Esophagus squamous epithelium (tissue), 5 donors: Measurements from ENCODE around the gene SPATA31E1. TPM values are rescaled to one million over a fixed set of nuclear protein-coding genes. Genes with fewer than 3 reads are reported as not detected.

ENCODE experiments used
- DNase-seq: peaks from one replicate; lab custom pipeline; 2025; lab: John Stamatoyannopoulos, UW
- H3K27ac ChIP-seq, 4 donors: fragments of 200-600 bp; sonication (generic); one replicate each; pipeline ENCODE4 v1.5.1; 2016 to 2019; ENCODE audit warnings: mild to moderate bottlenecking in 1 of 4
- H3K27me3 ChIP-seq, 4 donors: fragments of 200-600 bp; sonication (generic); 1 replicate in 3 of 4; 2 replicates in 1 of 4; pipeline versions ENCODE4 v1.5.1 to v1.6.0; 2017 to 2021; ENCODE audit warnings: antibody characterized with exemption in 1 of 4
- H3K36me3 ChIP-seq, 3 donors: fragments of 200-600 bp; sonication (generic); one replicate each; pipeline ENCODE4 v1.5.1; 2016 to 2019
- H3K4me1 ChIP-seq, 3 donors: fragments of 200-600 bp; sonication (generic); one replicate each; pipeline ENCODE4 v1.5.1; 2017 to 2019
- H3K4me3 ChIP-seq, 4 donors: fragments of 200-600 bp; sonication (generic); 1 replicate in 3 of 4; 2 replicates in 1 of 4; pipeline ENCODE4 v1.5.1; 2016 to 2019; ENCODE audit warnings: mild to moderate bottlenecking in 2 of 4, moderate library complexity in 1 of 4
- H3K9me3 ChIP-seq, 3 donors: fragments of 200-600 bp; sonication (generic); one replicate each; pipeline ENCODE4 v1.5.1; 2016 to 2019
- POLR2A ChIP-seq, 4 donors: fragments of 450-650 bp; IDR thresholded peaks; one replicate each; pipeline ENCODE4 v1.6.1; 2017; ENCODE audit warnings: antibody characterized with exemption in 4 of 4, mild to moderate bottlenecking in 4 of 4, moderate library complexity in 3 of 4
- WGBS, 2 donors: methylation state at CpG; one replicate each; pipeline ENCODE4 v1.1.5; 2018; 5-methylcytosine and 5-hydroxymethylcytosine counted together
- intact Hi-C: fragments of 100-400 bp; cut with DNase I; formaldehyde crosslinking; loops from one replicate; pipeline ENCODE4 v1.15.0; 2022
- total RNA-seq, 4 donors: library from RNA; depleted of rRNA; stranded (reverse); fragments of >200 nt; gene quantifications; one replicate each; pipeline ENCODE4 v1.1.0, GENCODE V29; 2016
- TF ChIP-seq, protein P1 (sequence below), 6 experiments: fragments of 450-650 bp in 4 of 6; fragments of 200-600 bp in 2 of 6; sonication (generic) in 2 of 6; IDR thresholded peaks; one replicate each; pipeline ENCODE4 v1.5.1; 2016 to 2019; ENCODE audit warnings: antibody characterized with exemption in 6 of 6, mild to moderate bottlenecking in 4 of 6, moderate library complexity in 4 of 6
- donor health status: DM: yes; HTN: yes; CAD: no.

The SPATA31E1 gene
- total RNA-seq, 4 donors from 2014 or later = not detected

DNA sequence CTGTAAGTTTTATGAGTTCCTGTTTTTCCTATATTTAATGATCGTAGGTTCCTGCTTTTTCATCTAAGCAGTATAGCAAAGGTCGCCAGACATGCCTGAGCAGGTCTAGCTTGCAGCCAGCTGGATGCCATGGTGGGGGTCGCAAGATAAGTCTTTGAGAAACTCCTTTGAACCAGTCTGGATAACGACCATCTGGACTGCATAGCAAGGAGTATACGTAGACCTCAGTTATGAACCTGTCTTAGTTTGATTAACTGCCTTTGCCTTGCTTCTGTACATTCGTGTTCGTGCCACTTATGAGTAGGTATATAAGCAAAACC lies 8.4 kb upstream of the SPATA31E1 start:
- Histone ChIP-seq H3K9me3 (no peaks in the 10 kb centered on the region), H3K27me3 (no peaks in the 10 kb centered on the region), H3K4me3 (no peak overlapping the region), H3K27ac (no peak overlapping the region), H3K36me3 (no peaks in the 10 kb centered on the region), H3K4me1 (no peaks in the 10 kb centered on the region)
- 42 to 47% methylated on average over 7 of the region's 7 CpGs for WGBS, 2 donors
- TF ChIP-seq, protein P1, sequence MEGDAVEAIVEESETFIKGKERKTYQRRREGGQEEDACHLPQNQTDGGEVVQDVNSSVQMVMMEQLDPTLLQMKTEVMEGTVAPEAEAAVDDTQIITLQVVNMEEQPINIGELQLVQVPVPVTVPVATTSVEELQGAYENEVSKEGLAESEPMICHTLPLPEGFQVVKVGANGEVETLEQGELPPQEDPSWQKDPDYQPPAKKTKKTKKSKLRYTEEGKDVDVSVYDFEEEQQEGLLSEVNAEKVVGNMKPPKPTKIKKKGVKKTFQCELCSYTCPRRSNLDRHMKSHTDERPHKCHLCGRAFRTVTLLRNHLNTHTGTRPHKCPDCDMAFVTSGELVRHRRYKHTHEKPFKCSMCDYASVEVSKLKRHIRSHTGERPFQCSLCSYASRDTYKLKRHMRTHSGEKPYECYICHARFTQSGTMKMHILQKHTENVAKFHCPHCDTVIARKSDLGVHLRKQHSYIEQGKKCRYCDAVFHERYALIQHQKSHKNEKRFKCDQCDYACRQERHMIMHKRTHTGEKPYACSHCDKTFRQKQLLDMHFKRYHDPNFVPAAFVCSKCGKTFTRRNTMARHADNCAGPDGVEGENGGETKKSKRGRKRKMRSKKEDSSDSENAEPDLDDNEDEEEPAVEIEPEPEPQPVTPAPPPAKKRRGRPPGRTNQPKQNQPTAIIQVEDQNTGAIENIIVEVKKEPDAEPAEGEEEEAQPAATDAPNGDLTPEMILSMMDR (IDR thresholded peaks at IDR 0.05) = no peak
- no peak for TF ChIP-seq POLR2A (IDR thresholded peaks at IDR 0.05)
- intact Hi-C loops = no loop called here
- no peak for DNase-seq

DNA sequence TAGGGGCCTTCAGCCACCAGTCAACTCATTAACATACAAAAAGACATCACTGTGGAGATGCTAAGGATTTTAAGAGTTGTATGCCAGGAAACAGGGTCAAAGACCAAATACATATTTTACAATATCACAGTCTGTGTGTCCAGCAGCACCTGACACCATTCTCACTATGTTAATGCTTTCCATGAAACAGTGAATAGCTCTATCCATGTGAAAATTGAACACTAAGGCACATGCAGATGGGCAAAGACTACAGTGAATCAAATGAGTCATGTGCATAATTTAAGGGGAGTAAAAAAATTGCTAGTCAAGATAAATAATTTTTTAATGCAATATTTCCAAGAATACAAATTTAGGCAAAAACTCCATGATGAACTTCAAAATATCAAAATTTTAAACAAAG lies 7.6 kb upstream of the SPATA31E1 start:
- TF ChIP-seq, protein P1 (IDR thresholded peaks at IDR 0.05) = no peak
- no peak for TF ChIP-seq POLR2A (IDR thresholded peaks at IDR 0.05)
- Histone ChIP-seq H3K4me1 (no peaks in the 10 kb centered on the region), H3K9me3 (no peaks in the 10 kb centered on the region), H3K27me3 (no peaks in the 10 kb centered on the region), H3K36me3 (no peaks in the 10 kb centered on the region), H3K27ac (no peak overlapping the region), H3K4me3 (no peak overlapping the region)
- DNase-seq = no peak
- intact Hi-C loops = no loop called here

DNA sequence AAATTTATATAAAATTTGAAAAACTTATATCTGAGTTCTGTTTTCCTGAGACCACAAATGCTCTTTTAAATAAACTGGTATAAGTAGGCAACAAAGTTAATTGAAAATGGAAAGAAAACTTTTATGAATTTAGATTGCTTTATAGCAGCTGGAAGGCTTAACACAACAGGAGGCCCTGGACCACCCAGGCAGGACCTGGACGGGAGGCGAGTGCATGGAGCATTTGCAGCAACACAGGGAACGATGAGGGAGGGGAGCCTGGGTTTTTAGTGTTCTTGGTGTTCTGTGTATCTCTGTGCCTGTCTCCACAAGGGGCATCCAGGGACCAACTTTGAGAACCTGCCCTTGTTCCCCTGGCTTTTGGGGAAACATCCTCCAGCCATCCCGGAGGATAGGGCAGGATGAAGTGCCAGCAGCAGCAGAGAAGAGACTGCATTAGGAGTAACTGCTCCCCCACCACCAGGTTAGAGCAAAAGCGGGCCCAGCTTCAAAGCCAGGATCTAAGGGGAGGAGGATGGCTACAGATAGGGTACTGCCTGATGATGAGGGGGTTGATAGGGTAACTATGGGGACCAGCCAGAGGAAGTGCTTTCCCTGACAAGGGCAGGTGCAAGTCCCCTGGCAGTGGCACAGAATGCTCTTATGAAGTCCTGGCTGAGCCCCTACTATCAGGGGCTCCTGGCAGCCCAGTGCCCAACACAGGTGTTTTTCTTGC lies 6.7 kb upstream of the SPATA31E1 start:
- Histone ChIP-seq H3K9me3 (no peaks in the 10 kb centered on the region), H3K4me3 (no peak overlapping the region), H3K36me3 (no peaks in the 10 kb centered on the region), H3K27me3 (no peaks in the 10 kb centered on the region), H3K4me1 (no peaks in the 10 kb centered on the region), H3K27ac (no peak overlapping the region)
- WGBS, 2 donors = 71 to 72% methylated on average over 3 to 5 of the region's 5 CpGs
- no peak for DNase-seq
- intact Hi-C loops = no loop called here
- TF ChIP-seq POLR2A (IDR thresholded peaks at IDR 0.05) = no peak
- TF ChIP-seq, protein P1 (IDR thresholded peaks at IDR 0.05) = no peak

DNA sequence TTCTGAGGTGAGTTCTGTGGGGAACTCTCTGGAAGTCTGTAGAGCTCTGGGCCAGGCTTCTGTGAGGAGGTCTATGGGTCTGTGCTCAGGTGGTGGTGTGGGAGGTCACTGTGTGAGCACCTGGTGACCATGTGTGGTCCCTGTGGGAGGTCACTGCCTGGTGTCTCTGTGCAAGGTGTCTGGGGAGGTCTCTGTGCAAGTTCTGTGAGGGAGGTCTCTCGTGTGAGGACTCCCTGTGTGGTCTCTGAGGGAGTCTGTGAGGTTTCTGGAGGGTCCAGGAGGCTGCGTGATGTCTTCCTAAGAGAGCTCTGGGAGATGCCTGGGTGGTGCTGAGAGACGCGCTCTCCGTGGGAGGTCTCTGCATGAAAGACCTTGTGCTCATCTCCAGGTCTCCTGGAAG lies 6.0 kb upstream of the SPATA31E1 start:
- intact Hi-C loops = no loop called here
- DNase-seq = no peak
- H3K36me3 ChIP-seq = no peaks in the 10 kb centered on the region
- H3K27ac ChIP-seq = no peak overlapping the region
- TF ChIP-seq, protein P1 (IDR thresholded peaks at IDR 0.05) = no peak
- TF ChIP-seq POLR2A (IDR thresholded peaks at IDR 0.05) = no peak
- no peaks in the 10 kb centered on the region for H3K4me1 ChIP-seq
- no peak overlapping the region for H3K4me3 ChIP-seq
- H3K27me3 ChIP-seq = no peaks in the 10 kb centered on the region
- H3K9me3 ChIP-seq = no peaks in the 10 kb centered on the region
- 96% methylated on average over 4 of the region's 5 CpGs; no CpG with 5 or more reads in 1 of the 2 donors for WGBS, 2 donors

DNA sequence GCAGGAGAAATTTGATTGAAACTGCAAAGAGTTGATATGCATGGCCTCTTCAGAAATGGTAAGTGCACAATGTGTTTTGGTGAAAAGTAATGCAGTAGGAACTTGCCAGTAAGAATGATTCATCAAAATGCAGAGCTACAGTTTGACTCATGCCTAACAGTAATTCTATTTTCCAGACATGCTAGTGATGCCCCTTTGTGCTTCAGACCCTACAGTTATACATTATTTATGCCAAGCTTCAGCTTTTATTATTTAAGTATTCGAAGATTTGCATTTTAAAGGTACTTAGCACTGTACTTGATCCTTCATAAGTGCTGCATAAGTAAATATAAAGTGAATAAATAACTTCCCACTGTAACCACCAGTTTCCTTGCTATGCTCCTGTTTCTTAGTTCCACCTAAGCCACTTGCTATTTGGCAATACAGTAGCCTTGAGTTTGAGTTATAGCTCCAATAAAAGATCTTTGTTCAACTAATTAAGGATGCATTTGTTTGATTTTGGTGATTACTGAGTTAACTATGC lies 3.6 kb upstream of the SPATA31E1 start:
- DNase-seq = no peak
- TF ChIP-seq, protein P1 (IDR thresholded peaks at IDR 0.05) = no peak
- TF ChIP-seq POLR2A (IDR thresholded peaks at IDR 0.05) = no peak
- Histone ChIP-seq H3K27me3 (no peaks in the 10 kb centered on the region), H3K4me3 (no peak overlapping the region), H3K27ac (no peak overlapping the region), H3K9me3 (no peaks in the 10 kb centered on the region), H3K36me3 (no peaks in the 10 kb centered on the region), H3K4me1 (no peaks in the 10 kb centered on the region)
- whole genome bisulfite sequencing, 2 donors = 61 to 71% methylated on average over 1 of the region's 1 CpG
- intact Hi-C loops = no loop called here
